Activated naive CD8-positive, alpha-beta T cell treated with anti-CD3 and anti-CD28 coated beads, Interleukin-2, amount 10 ng/mL, durations not matched to agents 7 days and 5 days (primary cell): ENCODE data around the gene GALNT9. TPM values are rescaled to one million over a fixed set of nuclear protein-coding genes. Genes with fewer than 3 reads are reported as not detected.
"Not testable (repeated sequence)": the region's sequence is repeated elsewhere in the genome, so short reads cannot be mapped to it uniquely, and the experiment has no call there.

Source experiments
- ATAC-seq: fragments of 150-1000 bp; cut with Tn5 transposase; one replicate; pipeline ENCODE4 v1.10.0; 2021; ENCODE audit warnings: low read depth, moderate library complexity
- POLR2A ChIA-PET: fragments of 350-600 bp; sonication (Branson Sonifier 250); formaldehyde crosslinking; loops from one replicate; lab custom pipeline; 2021; ENCODE audit warnings: antibody characterized with exemption; lab: Charles Lee
- DNase-seq: peaks from one replicate; pipeline ENCODE4 v3.0.0; 2021
- H3K27ac Mint-ChIP-seq: one replicate; pipeline ENCODE4 v1.8.0; 2022; ENCODE audit warnings: mild to moderate bottlenecking, mixed read lengths
- H3K27me3 Mint-ChIP-seq: one replicate; pipeline ENCODE4 v1.8.0; 2022; ENCODE audit warnings: mild to moderate bottlenecking, moderate library complexity, mixed read lengths
- H3K36me3 Mint-ChIP-seq: one replicate; pipeline ENCODE4 v1.8.0; 2021; ENCODE audit warnings: mild to moderate bottlenecking, mixed read lengths
- H3K4me1 Mint-ChIP-seq: one replicate; pipeline ENCODE4 v1.8.0; 2021; ENCODE audit warnings: mixed read lengths
- H3K4me3 Mint-ChIP-seq: one replicate; pipeline ENCODE4 v1.8.0; 2022; ENCODE audit warnings: mild to moderate bottlenecking, moderate library complexity, mixed read lengths
- H3K9me3 Mint-ChIP-seq: one replicate; pipeline ENCODE4 v1.8.0; 2021; ENCODE audit warnings: mixed read lengths
- total RNA-seq, 2 experiments: library from RNA; stranded (reverse); gene quantifications; one replicate each; pipeline ENCODE4 v1.2.3, GENCODE V29; 2021

Gene GALNT9
- total RNA-seq, 2 experiments from 2014 or later: not detected

DNA sequence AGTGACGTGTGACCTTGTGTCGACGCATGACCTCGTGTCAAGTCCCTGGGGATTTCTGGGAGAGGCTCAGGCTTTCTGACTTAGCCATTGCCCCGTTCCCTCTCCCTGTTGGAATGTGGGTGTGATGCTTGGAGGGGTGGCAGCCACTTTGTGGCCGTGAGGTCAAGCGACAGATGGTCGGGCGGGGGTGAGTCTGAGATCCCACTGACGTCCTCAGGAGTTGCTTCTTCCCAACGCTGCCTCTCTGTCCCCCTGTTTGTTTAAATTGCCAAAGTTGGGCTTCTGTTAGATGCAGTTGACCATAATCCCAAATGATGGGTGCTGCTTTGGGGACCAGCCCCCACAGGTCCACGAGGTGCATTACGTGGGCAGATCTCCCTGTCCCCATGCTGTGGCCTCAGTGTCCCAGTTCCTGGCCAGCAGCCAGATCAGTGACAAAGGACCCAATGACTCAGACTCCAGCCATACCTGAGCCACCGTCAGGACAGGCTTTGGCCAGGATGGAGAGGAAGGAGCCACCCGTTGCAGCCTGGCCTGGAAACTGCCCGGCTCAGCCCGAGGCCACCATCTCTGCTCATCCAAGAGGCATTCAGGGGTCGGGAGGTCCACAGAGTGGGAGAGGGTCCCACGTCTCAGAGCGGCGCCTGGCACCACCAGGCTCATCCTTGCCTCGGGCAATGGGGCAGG lies 34.4 kb upstream of the GALNT9 start:
- no peak for ATAC-seq
- H3K4me3 Mint-ChIP-seq: no peak overlapping the region
- no peaks in the 10 kb centered on the region for H3K4me1 Mint-ChIP-seq
- H3K27ac Mint-ChIP-seq: no peak overlapping the region
- POLR2A ChIA-PET: no interaction called here
- DNase-seq: no peak
- H3K36me3 Mint-ChIP-seq: no peaks in the 10 kb centered on the region
- H3K9me3 Mint-ChIP-seq: peaks cover 4% of the 10 kb centered on the region
- no peaks in the 10 kb centered on the region for H3K27me3 Mint-ChIP-seq

DNA sequence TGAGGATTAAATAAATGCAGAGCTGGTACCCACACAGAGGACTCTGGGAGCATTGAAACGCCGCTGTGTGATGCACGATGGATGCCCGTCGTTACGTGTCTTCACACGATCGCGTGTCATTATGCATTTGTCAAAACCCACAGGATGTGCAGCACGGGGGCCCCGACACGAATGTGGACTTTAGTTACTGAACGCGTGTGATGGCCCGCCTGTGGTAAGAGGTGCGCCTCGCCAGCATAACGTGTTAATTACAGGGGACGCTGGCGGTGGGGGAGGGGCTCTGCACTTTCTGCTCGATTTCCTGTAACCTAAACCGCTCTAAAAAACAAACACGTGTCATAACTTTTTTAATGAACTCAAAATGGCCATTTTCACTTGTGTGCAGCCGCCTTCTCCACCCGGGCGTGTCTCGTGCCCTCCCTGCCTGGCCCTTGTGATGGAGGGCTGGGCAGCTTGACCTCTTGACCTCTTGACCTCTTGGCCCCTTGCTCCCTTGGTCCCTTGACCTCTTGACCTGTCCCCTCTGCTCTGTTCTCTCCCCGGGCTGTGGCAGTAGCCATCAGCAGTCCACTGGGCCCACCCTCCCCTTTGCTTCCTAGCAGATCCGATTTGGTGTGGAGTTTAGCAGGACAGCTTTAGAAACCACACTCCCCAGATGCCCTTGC lies 33.7 kb upstream of the GALNT9 start:
- no peak overlapping the region for H3K4me3 Mint-ChIP-seq
- no peaks in the 10 kb centered on the region for H3K27me3 Mint-ChIP-seq
- no peak overlapping the region for H3K27ac Mint-ChIP-seq
- ATAC-seq: no peak
- peaks cover 4% of the 10 kb centered on the region for H3K9me3 Mint-ChIP-seq
- H3K36me3 Mint-ChIP-seq: no peaks in the 10 kb centered on the region
- POLR2A ChIA-PET: no interaction called here
- DNase-seq: no peak
- H3K4me1 Mint-ChIP-seq: no peaks in the 10 kb centered on the region

DNA sequence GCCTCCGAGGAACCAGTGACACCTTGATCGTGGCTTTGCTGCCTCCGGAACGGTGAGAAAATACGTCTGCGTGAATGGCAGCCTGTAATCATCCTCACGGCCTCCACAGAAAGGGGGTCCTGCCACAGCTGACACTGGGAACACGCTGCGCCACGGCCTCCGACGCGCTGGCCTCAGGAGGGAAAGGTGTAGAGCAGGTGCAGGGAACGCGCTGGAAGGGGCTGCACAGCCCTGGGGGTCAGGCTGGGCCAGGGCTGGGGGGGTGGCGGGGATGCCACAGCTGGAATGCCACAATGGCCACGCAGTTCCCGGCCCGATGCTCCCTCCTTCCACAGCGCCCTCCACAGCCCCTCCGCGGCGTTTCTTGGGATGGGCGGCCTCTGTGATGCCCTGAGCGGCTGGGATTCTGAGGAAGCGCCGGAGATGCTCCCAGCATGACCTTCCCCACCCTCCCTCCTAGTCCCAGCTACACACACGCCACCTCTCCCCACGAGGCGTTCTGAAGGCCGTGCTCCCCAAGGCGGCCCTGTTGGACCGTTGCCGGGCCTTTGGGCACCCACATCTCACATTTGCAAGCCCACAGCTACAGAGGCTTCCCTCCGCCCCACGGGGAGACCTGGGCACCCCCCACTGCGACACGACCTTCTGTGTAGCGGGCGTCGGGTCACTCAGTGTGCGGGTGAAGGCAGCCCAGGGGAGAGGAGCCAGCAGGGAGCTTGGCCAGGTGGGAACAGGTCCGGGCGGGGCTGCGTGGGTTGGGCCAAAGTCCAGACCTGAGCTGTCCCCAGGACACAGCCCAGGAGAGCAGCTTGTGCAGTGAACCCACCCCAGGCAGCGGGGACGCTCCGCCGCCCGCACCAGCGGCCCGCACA lies 31.8 kb upstream of the GALNT9 start:
- no peak overlapping the region for H3K4me3 Mint-ChIP-seq
- DNase-seq (no peak), ATAC-seq (no peak)
- H3K9me3 Mint-ChIP-seq: peaks cover 4% of the 10 kb centered on the region
- H3K4me1 Mint-ChIP-seq: no peaks in the 10 kb centered on the region
- H3K27ac Mint-ChIP-seq: no peak overlapping the region
- no peaks in the 10 kb centered on the region for H3K27me3 Mint-ChIP-seq
- POLR2A ChIA-PET: no interaction called here
- H3K36me3 Mint-ChIP-seq: no peaks in the 10 kb centered on the region

DNA sequence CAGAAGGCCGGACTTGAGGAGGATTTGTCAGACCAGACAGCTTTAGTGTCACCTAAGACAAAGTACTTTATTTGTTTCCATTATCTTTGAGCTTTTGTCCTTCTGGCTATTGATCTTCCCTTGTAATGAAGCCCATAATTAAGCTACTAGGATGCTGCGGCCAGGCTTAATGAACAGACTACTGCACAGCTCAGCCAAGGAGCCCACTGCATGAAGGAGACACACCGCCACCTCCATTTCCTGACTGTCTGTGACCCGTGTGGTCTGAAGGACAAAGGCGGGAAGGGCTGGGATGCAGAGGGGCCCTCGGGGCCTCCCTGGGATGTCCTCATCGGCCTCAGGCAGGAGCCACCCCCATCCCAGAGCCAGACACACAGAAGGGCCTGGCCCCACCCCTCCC lies 31.0 kb upstream of the GALNT9 start:
- Mint-ChIP-seq H3K27ac (no peak overlapping the region), H3K4me3 (no peak overlapping the region), H3K36me3 (no peaks in the 10 kb centered on the region), H3K27me3 (no peaks in the 10 kb centered on the region), H3K4me1 (no peaks in the 10 kb centered on the region), H3K9me3 (peaks cover 4% of the 10 kb centered on the region)
- no peak for ATAC-seq
- POLR2A ChIA-PET: no interaction called here
- no peak for DNase-seq

DNA sequence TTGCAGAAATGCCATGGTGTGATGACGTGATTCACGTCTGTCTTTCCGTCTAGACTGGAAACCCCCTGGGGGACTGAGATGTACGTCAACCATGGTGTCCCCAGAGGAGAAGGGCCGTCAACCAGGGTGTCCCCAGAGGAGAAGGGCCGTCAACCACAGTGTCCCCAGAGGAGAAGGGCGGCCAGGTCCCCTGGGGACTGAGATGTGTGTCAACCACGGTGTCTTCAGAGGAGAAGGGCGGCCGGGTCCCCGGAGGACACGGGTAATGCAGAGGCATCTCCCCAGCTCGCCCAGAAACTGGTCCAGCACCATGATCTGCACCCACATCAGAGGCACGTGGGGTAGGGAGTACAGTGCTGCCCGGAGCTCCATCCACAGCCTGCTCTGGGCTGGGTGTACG lies 30.6 kb upstream of the GALNT9 start:
- H3K4me3 Mint-ChIP-seq: no peak overlapping the region
- DNase-seq: no peak
- H3K27me3 Mint-ChIP-seq: no peaks in the 10 kb centered on the region
- no peaks in the 10 kb centered on the region for H3K4me1 Mint-ChIP-seq
- no peak overlapping the region for H3K27ac Mint-ChIP-seq
- H3K9me3 Mint-ChIP-seq: peaks cover 4% of the 10 kb centered on the region
- no peak for ATAC-seq
- no peaks in the 10 kb centered on the region for H3K36me3 Mint-ChIP-seq
- POLR2A ChIA-PET: no interaction called here

DNA sequence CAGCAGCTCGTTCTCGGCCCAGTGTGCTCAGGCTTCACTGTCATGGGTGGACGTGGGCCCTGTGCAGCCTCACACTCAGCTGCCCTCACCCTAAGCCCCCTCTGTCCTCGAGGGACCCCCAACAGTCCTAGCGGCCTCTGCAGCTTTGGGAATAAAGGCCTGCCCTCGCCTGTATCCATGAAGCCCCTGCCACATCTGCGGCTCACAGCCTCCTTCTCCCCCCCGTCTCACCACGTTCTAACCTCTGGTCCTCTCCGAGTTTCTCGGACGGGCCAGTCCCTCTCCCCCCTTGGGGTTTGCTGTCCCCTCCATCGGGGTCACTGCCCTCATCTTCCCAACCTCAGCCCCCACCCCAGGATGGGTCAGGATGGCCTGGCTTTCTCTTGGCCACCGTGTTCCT lies 30.2 kb upstream of the GALNT9 start:
- no peak overlapping the region for H3K4me3 Mint-ChIP-seq
- no peak overlapping the region for H3K27ac Mint-ChIP-seq
- H3K9me3 Mint-ChIP-seq: peaks cover 4% of the 10 kb centered on the region
- DNase-seq (no peak), ATAC-seq (no peak)
- no peaks in the 10 kb centered on the region for H3K36me3 Mint-ChIP-seq
- no peaks in the 10 kb centered on the region for H3K27me3 Mint-ChIP-seq
- POLR2A ChIA-PET: no interaction called here
- no peaks in the 10 kb centered on the region for H3K4me1 Mint-ChIP-seq

DNA sequence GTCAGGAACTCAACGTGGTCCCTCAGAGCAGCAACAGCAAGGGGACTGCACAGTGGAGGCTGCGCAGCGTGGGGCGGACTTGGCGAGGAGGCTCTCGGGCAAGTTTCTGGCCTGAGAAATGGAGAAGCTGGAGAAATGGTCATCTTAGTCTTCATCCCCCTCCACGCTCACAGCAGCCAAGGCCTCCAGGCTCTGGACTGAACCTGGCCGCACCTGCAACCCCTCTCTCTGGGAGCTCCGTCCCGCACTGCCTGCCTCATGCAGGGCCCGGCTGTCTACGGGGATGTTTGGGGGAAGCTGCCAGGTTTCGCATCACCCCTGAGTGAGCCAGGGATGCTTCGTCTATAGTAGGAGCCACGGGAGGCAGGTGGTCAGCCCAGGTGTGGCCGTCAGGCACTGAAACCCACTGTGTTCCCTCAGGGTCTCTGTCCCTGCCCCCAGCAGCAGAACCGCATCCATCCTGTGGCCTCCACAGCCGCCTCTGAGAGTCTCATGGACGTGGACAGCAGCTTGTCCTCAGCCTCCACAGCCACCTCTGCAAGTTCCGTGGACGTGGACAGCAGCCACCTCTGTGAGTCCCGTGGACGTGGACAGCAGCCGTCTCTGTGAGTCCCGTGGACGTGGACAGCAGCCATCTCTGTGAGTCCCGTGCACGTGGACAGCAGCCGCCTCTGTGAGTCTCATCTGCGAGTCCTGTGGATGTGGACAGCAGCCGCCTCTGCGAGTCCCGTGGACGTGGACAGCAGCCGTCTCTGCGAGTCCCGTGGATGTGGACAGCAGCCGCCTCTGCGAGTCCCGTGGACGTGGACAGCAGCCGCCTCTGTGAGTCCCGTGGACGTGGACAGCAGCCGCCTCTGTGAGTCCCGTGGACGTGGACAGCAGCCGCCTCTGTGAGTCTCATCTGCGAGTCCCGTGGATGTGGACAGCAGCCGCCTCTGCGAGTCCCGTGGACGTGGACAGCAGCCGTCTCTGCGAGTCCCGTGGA lies 29.1 kb upstream of the GALNT9 start:
- H3K36me3 Mint-ChIP-seq, H3K27ac Mint-ChIP-seq, POLR2A ChIA-PET, H3K4me1 Mint-ChIP-seq, H3K9me3 Mint-ChIP-seq, ATAC-seq, DNase-seq, H3K27me3 Mint-ChIP-seq, H3K4me3 Mint-ChIP-seq: not testable (repeated sequence)

DNA sequence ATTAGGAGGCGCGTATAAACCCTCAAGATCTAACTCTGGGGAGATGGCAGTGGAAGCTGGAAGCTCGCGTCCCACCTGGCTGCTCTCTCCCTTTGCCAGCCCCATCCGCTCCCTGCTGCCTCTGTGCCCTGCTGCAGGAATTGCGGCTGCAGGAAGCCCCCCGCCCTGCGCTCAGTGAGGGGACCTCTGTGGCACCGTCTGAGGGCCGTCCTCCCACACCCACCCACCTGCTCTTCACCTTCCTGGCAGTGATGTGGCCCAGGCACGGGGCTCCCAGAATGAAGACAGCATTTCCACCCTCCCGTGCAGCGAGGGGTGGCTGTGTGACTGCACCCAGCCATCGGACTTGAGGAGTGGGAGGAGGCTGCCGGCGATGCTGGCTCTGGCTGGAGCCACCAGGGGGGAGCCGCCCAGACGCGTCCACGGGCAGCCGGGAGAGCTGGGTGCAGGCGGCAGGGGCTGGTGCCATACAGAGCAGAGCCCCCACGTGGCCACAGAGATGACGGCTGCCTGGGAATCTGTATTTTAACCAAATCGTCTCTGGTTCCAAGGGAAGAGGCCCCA lies 28.3 kb upstream of the GALNT9 start:
- Mint-ChIP-seq H3K27me3 (no peaks in the 10 kb centered on the region), H3K27ac (no peak overlapping the region), H3K4me1 (no peaks in the 10 kb centered on the region), H3K9me3 (peaks cover 4% of the 10 kb centered on the region), H3K4me3 (no peak overlapping the region), H3K36me3 (no peaks in the 10 kb centered on the region)
- ATAC-seq: no peak
- no peak for DNase-seq
- POLR2A ChIA-PET: no interaction called here

DNA sequence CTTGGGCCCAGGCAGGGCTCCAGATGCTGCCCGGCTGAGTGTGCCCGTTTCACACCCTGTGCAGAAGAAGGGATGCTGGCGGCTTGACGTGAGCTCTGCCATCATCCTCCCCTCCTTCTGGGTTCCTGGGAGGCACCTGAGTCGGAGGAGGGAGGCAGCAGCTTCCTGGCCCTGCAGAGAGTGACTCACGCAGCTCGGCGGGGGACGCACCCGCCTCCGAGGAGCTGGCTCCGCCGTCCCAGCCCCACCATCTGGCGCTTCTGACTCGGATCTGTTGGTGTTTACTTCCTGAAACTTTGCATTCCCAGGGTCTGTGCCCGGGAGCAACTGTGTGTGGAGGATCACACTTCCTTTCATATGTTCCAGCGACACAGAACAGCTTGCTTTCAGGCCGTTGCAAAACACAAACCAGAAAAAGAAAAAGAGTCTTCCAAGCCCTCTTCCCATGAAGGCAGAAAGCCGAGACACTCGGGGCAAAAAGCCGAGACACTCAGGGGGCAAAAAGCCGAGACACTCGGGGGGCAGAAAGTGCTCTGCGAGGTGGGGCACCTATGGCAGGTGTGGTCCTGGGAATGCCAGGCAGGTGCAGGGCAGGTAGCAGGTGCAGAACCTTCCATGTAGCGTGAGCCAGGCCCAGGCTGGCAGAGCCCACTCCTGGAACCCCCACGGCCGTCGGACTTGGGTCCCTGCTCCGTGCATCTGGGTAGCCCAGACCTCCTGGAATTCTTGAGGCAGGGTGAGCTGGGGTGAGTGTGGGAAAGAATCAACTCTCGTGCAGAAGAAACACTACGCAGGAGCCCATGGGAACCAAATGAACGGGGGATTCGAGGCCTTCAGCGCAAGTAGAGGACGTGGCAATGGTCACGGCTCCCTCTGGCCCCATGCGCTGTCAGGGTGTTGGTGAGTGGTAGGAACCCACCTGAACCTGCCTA lies 27.6 kb upstream of the GALNT9 start:
- Mint-ChIP-seq H3K9me3 (peaks cover 4% of the 10 kb centered on the region), H3K4me3 (no peak overlapping the region), H3K27ac (no peak overlapping the region), H3K4me1 (no peaks in the 10 kb centered on the region), H3K36me3 (no peaks in the 10 kb centered on the region), H3K27me3 (no peaks in the 10 kb centered on the region)
- no peak for ATAC-seq
- no peak for DNase-seq
- POLR2A ChIA-PET: no interaction called here

DNA sequence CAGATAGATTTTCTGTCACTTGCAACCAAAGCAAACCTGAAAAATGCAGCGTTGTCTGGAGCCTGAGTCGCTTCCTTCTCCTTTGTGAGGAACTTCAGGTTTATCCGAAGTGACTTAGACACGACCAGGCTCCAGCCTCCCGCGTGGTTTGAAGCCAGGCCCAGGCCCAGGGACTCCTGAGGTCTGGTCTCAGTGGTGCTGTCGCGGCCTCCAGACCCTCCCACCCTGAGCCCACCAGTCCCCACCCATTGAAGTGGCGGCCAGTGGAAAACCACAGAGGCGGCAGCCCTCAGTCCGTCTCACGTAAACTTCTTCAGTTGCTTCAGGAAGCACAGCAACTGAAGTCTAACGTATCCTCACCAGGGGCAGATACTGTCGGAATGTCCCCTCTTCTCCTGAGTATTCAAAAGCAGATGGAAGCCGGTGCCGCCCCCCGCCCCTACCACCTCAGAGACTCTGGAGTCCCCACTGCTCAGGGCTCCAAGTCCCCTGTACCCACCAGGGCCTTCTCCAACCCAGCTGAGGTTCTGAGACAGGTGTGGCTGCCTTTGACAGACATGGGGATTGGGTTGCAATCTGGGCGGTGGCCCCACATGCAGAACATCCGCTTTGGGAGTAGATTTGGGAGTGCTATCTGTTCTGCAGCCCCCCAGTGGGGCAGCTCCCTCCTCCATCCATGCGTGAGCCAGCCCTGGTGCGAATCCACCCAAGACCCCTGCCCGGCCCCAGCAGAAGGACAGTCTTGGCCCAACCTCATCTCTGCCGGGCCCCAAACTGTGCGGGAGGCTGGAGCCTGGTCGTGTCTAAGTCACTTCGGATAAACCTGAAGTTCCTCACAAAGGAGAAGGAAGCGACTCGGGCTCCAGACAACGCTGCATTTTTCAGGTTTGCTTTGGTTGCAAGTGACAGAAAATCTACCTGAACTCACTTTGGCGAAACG lies 26.6 kb upstream of the GALNT9 start:
- Mint-ChIP-seq H3K9me3 (peaks cover 4% of the 10 kb centered on the region), H3K36me3 (no peaks in the 10 kb centered on the region), H3K4me1 (no peaks in the 10 kb centered on the region), H3K4me3 (no peak overlapping the region), H3K27me3 (no peaks in the 10 kb centered on the region), H3K27ac (no peak overlapping the region)
- POLR2A ChIA-PET: no interaction called here
- DNase-seq (no peak), ATAC-seq (no peak)

DNA sequence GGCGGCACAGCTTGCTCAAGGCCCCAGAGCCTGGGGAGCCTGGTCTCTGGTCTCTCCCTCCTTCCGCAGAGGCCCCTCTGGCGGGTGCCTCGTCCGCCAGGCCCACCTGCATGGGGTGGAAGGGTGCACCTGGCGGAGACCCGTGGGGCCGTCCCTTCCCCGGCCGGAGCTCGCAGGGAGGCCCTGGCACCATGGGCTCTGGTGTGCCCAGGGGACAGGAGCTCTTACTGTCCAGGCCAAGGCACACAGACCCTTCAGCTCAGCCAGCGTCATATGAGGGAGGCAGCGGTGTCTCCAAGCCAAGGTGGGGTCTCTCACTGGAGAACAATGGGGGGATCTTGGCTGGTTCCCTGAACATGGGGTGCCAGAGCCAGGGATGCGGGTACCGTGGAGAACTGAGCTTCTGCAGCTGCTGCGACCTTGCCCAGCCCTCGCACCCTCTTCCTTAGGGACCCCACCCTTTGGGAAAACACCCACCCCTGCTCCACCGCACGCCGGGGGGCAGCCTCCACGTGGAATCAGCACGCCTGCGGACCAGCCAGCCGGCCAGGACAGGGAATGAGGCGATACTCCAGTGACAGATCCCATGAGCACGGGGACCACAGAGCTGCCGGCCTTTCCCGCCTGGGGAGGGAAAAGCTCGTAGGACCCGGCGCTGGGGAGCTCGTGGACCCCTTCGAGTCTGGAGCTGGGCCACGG lies 25.7 kb upstream of the GALNT9 start:
- Mint-ChIP-seq H3K36me3 (no peaks in the 10 kb centered on the region), H3K4me3 (no peak overlapping the region), H3K4me1 (no peaks in the 10 kb centered on the region), H3K27me3 (no peaks in the 10 kb centered on the region), H3K9me3 (peaks cover 3% of the 10 kb centered on the region), H3K27ac (no peak overlapping the region)
- POLR2A ChIA-PET: no interaction called here
- DNase-seq (no peak), ATAC-seq (no peak)
